GM23248 (cell line): ENCODE measurements around the gene TMEM51.

Experiments used
- EZH2 ChIP-seq: fragments of 200-600 bp; sonication (generic); IDR thresholded peaks from 2 replicates; pipeline ENCODE4 v1.6.1; 2018; ENCODE audit warnings: antibody characterized with exemption, mild to moderate bottlenecking; ENCODE audit not compliant: insufficient read depth, poor library complexity, severe bottlenecking
- EZH2phosphoT487 ChIP-seq: fragments of 200-600 bp; sonication (generic); IDR thresholded peaks from 2 replicates; pipeline ENCODE4 v1.6.1; 2018; ENCODE audit warnings: antibody characterized with exemption, moderate library complexity, mild to moderate bottlenecking, low read depth; ENCODE audit not compliant: insufficient read depth

DNA sequence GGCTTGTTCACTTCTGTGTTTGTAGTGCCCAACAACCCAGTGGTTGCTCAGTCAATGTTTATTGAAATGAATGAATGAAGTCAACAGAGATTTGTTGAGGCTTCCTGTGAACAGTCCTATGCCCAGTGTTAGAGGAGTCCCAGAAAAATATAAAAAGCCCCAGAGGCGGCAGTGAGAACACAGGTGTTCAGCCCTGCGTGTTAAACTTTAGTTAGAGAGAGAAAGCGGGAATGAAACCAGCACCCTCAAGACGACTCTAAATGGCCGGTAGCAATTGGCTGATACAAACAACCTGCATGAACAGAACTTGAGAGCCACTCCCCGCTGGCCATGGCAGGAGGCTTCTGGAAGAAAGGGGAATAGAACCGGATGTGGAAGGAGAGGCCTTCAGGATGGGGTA is 22.6 kb downstream of the TMEM51 start:
- TF ChIP-seq EZH2phosphoT487 (no peak), EZH2 (no peak)
